Posterior cingulate gyrus (tissue), 11 donors: ENCODE results near the gene BTNL9.
A peak's percentile ranks its signal among the peaks of the same experiment; 100 is the strongest.
"Not testable (repeated sequence)": the region's sequence is repeated elsewhere in the genome, so short reads cannot be mapped to it uniquely, and the experiment has no call there.

Experiments used
- DNase-seq, 10 donors: peaks; one replicate each; pipeline versions ENCODE4 v3.0.0 to v3.0.0-alpha.2; 2020 to 2021; ENCODE audit warnings: mixed read lengths in 3 of 10
- intact Hi-C: fragments of 100-400 bp; cut with DNase I; formaldehyde crosslinking; loops from one replicate; pipeline ENCODE4 v1.15.1; 2023

BTNL9 gene

DNA sequence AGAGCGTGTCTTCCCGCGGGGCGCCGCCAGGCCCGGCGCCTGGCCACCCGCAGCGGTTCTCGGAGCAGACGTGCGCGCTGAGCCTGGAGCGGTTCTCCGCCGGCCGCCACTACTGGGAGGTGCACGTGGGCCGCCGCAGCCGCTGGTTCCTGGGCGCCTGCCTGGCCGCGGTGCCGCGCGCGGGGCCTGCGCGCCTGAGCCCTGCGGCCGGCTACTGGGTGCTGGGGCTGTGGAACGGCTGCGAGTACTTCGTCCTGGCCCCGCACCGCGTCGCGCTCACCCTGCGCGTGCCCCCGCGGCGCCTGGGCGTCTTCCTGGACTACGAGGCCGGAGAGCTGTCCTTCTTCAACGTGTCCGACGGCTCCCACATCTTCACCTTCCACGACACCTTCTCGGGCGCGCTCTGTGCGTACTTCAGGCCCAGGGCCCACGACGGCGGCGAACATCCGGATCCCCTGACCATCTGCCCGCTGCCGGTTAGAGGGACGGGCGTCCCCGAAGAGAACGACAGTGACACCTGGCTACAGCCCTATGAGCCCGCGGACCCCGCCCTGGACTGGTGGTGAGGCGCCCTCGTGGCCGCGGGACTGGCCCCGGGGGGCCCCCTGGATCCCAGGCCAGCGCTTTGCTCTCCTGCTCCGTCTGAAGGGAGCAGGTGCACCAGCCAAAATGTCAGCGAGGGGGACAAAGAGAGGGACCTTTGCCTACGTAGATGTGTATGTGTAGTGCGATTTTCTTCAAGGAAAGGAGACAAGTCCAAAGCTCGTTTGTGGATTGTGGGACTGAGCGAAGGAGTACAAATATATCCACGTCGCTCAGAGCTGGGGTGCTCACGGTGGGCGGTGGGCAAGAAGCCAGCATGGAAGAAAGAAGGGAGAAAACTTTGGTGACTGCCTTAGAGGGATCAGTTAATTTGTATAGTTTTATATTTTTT lies 19.5 kb downstream of the BTNL9 start:
- peak in 1 of 10 donors; percentile 68 for DNase-seq
- intact Hi-C loops, result no loop called here

DNA sequence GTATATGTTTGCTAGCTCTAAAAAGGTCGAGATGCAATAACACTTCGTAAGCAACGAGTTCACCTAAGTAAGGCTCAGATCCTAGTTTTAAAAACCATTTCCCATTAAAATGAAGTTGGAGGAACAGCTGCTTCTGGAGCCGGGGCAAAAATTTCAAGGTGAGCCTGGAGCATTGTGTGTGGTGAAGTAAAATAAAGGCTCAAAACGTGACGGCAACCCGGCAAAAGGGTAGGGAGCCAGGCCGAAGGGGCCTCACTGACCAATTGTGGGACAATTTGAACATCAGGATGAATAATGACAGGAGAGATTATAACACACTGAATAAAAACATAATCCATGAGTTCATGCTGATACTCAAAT lies 20.1 kb downstream of the BTNL9 start:
- DNase-seq, result no peak
- intact Hi-C loops, result no loop called here

- intact Hi-C loops, result no loop called here
- DNase-seq, result no peak
Observed at GRCh38 chr5:181060924-181061323, 20.9 kb downstream of the BTNL9 start.

DNA sequence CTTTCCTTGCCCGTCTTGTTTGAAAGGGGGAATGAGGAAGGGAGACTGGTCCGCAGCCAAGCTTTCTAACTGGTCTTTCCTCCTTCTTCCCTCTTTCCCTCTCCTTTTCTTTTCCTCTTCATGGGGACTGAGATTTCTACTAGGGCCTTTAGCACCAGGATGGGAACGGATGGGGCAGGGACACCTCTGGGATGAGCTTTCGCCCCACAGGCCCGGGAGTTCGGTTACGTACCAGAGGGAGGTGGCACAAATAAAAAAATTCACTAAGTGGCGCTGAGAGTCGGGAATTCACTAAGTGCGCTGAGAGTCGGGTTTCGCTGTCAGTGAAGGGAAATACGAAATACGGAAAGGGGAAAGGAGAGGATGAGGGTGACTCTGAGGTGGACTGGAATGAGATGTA lies 21.6 kb downstream of the BTNL9 start:
- intact Hi-C loops, result no loop called here
- DNase-seq, result no peak

- no peak for DNase-seq
- intact Hi-C loops, result no loop called here
Observed at GRCh38 chr5:181062631-181063030, 22.6 kb downstream of the BTNL9 start.

DNA sequence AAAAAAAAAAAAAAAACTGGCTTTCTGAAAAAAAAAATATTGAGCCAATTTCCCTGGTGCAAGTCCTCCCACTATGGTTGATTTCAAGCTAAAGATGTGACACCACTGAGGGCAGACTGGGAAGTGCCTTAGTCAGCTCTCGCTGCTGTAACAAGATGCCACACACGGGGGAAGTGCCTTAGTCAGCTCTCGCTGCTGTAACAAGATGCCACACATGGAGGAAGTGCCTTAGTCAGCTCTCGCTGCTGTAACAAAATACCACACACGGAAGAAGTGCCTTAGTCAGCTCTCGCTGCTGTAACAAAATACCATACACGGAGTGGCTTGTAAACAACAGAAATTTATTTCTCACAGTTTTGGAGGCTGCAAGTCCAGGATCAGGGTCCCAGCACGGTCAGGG lies 23.4 kb downstream of the BTNL9 start:
- intact Hi-C loops, result no loop called here
- DNase-seq, result no peak

DNA sequence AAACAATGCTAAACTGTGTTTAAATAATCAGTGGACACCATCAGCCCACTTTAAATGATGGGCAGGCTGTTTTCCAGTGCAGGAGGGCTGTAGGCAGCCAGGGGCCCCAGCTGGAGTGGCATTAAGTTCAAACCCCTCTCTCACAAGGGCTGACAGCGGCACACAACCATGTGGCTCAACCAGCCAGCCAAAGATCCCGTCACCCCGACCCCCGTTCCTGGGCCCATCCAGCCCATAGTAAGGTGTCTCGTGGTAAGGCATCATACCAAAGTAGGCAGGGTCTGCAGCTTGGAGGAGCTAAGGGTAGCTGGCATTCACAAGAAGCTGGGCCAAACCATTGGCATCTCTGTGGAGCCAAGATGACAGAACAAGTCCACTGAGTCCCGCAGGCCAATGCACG lies 24.9 kb downstream of the BTNL9 start:
- intact Hi-C loops, result no loop called here
- no peak for DNase-seq

GRCh38 chr5:181069767-181070491 lies 29.9 kb downstream of the BTNL9 start:
- intact Hi-C loops, result no loop called here
- no peak for DNase-seq

DNA sequence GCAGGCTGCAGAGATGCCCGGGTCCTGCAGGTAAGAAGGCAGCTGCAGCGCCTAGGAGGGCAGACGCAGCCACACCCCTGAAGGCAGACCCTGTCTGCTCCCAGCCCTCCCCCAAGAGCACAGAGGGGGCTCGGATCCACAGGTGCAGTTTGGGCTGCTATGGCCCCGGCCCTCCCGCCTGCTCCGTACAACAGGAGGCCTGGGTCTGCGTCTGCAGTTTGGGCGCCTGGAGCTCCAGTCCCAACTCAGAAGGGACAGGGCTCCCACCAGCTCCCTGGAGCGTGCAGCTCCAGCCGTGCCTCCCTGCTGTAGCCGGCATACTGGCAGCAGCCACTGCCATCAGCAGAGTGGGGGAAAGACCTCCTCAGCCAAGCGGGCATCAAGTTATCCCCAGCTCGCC lies 30.5 kb downstream of the BTNL9 start:
- intact Hi-C loops, result no loop called here
- DNase-seq, result peak in 1 of 10 donors; percentile 75

GRCh38 chr5:181071257-181071656 lies 31.2 kb downstream of the BTNL9 start:
- intact Hi-C loops, result no loop called here
- DNase-seq, result no peak

DNA sequence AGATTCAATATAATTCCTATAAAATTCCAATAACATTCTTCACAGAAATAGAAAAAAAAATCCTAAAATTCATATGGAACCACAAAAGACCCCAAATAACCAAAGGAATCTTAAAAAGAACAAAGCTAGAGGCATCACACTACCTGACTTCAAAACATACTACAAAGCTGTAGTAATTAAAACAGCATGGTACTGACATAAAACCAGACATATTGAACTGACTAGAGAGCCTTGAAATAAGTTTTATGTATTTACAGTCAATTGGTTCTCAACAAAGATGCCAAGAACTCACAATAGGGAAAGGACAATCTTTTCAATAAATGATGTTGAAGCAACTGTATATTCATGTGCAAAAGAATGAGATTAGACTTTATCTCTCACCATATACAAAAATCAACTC lies 36.9 kb downstream of the BTNL9 start:
- DNase-seq, result no peak
- intact Hi-C loops, result no loop called here

GRCh38 chr5:181081989-181082388 lies 41.9 kb downstream of the BTNL9 start:
- intact Hi-C loops, result no loop called here
- no peak for DNase-seq

GRCh38 chr5:181084621-181085195 lies 44.6 kb downstream of the BTNL9 start:
- intact Hi-C loops, result no loop called here
- no peak for DNase-seq

DNA sequence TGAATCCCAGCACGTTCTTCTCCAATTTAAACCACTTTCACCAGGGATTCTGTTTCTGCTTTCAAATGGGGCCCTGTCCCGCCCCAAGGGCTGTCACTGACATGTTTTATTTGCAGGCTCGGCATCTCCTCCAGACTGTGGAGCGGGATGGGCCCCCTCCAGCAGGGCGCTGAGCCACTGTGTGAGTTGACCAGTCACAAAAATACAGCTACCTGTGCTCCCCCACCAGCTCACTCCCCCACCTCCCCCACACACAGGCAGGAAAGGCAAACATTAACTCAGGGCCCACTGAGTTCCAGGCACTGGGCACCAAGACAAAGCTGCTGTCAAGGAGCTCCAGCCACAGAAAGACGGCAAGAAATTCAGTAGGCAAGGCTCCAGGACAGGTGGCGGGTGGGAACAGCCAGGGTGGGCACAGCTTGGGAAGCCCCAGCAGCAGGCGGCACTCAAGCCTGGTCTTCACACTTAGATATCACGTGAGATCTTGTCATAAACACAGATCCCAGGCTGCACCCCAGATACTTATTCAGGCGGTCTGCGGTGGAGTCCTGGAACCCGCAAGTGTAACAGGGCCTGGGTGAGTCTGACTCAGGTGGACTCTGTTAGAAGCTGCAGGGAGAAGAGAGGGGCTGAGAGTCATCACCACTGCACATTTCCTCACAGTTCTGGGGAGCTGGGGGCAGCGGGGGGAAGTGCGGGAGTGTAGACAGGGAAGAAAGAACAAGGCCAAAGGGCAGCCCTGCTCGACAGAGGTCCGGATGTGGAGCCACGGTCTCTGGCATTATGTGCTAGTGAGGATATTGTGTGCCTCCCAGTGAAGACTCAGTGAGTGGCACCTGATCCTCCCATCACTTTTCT lies 46.2 kb downstream of the BTNL9 start:
- peak in 2 of 10 donors; percentile 45 to 55 for DNase-seq
- intact Hi-C loops, result no loop called here

DNA sequence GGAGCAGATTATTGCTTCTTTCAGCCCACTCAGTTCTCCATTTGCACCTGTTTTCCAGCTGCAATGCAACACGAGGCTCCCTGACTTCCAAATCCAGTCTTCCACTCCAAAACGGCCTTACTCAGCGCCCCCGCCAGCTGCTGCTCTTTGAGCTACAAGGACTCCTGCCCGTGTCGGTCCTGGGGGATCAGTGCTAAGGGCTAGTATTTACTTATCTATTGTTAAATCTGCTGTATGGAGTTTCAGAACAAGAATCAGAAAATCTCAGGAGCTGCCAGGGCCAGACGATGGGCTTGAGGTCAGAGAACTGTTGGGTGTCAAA lies 46.8 kb downstream of the BTNL9 start:
- peak in 2 of 10 donors; percentile 11 to 71 for DNase-seq
- intact Hi-C loops, result no loop called here

GRCh38 chr5:181087309-181087708 lies 47.2 kb downstream of the BTNL9 start:
- intact Hi-C loops, result no loop called here
- peak in 2 of 10 donors; percentile 45 to 52 for DNase-seq

GRCh38 chr5:181088289-181088688 lies 48.2 kb downstream of the BTNL9 start:
- intact Hi-C loops, result no loop called here

GRCh38 chr5:181092428-181092827 lies 52.4 kb downstream of the BTNL9 start:
- intact Hi-C loops, result no loop called here
- peak in 1 of 10 donors; percentile 24 for DNase-seq

More at GRCh38 chr5:181088289-181088688, 48.2 kb downstream of the BTNL9 start:
- DNase-seq, result peak in 1 of 10 donors; percentile 39

- DNase-seq, intact Hi-C loops: not testable (repeated sequence)
Observed at GRCh38 chr5:181095162-181095561, 55.1 kb downstream of the BTNL9 start.

DNA sequence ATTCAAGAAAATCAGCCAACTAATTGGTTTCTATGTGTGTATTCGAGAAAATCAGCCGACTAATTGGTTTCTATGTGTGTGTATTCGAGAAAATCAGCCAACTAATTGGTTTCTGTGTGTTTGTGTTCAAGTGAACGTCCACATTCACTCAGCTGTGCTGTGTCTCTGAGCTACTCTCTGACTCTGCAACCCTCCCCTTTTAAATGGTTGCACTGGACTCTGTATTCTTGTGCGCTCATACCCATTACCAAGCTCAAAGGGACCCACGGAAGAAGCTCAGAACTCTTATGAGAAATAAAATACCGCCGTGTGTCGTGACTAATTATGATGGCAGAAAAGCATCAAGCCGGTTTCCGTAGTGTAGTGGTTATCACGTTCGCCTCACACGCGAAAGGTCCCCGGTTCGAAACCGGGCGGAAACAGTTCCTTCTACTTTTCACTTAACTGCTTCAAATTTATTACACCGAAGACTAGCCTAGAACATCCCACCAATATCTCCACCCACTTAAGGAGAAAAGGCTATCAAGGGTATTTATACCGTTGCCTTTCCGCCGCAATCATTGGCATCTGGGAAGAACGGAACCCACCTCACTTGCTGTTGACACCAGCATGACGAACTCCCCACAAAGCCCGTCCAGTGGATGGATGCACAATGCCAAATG lies 56.8 kb downstream of the BTNL9 start:
- intact Hi-C loops, DNase-seq: not testable (repeated sequence)
